ENCODE results near the gene MRPL9. TPM values are rescaled to one million over a fixed set of nuclear protein-coding genes. Genes with fewer than 3 reads are reported as not detected.

MRPL9 gene
- total RNA-seq, 1 experiment from 2014 or later: 80.9 TPM

- H3F3A ChIP-seq (ENCODE audit: insufficient read depth, low read depth): no peaks in the 10 kb centered on the region
- intact Hi-C loops (cut with micrococcal nuclease; ENCODE audit: unreplicated experiment): no loop called here
- H4K20me1 ChIP-seq (ENCODE audit: insufficient read depth): no peaks in the 10 kb centered on the region
- H3K9me2 ChIP-seq (ENCODE audit: insufficient read depth): no peaks in the 10 kb centered on the region
- ChIA-PET CTCF (no interaction called here), POLR2A (ENCODE audit: unreplicated experiment) (no interaction called here)
- no peaks in the 10 kb centered on the region for H3K4me1 ChIP-seq (replicated peaks; ENCODE audit: insufficient read depth)
- no peaks in the 10 kb centered on the region for H3K79me2 ChIP-seq (ENCODE audit: low read depth)
- no peaks in the 10 kb centered on the region for H3K9me3 ChIP-seq (ENCODE audit: insufficient read depth, low read depth)
- TF ChIP-seq CTCF (conservative IDR thresholded peaks at IDR 0.05) (no peak), EZH2 (IDR thresholded peaks at IDR 0.05; ENCODE audit: low read depth) (no peak)
- no peak overlapping the region for H3K27ac ChIP-seq
- no TSS peak for BruUV-seq (replicated peaks)
- peaks cover 39% of the 10 kb centered on the region for H3K27me3 ChIP-seq (ENCODE audit: insufficient read depth, low read depth)
- H3K36me3 ChIP-seq (ENCODE audit: low read depth): no peaks in the 10 kb centered on the region
- no peak overlapping the region for H3K4me3 ChIP-seq
- no peak overlapping the region for H2AFZ ChIP-seq
- H3K4me2 ChIP-seq: no peak overlapping the region
- no peak for DNase-seq
These were observed 52.1 kb downstream of the MRPL9 start for GRCh38 chr1:151711044-151711800.

GRCh38 chr1:151710187-151710840, 53.0 kb downstream of the MRPL9 start:
- no peaks in the 10 kb centered on the region for H3F3A ChIP-seq (ENCODE audit: insufficient read depth, low read depth)
- H3K27me3 ChIP-seq (ENCODE audit: insufficient read depth, low read depth): peaks cover 30% of the 10 kb centered on the region
- H3K79me2 ChIP-seq (ENCODE audit: low read depth): no peaks in the 10 kb centered on the region
- no TSS peak for BruUV-seq (replicated peaks)
- POLR2A ChIA-PET (ENCODE audit: unreplicated experiment): no interaction called here
- no peak overlapping the region for H3K4me2 ChIP-seq
- H3K36me3 ChIP-seq (ENCODE audit: low read depth): no peaks in the 10 kb centered on the region
- H3K4me1 ChIP-seq (replicated peaks; ENCODE audit: insufficient read depth): no peaks in the 10 kb centered on the region
- no peak overlapping the region for H3K27ac ChIP-seq
- CTCF ChIA-PET: no interaction called here
- peak in 1 of 2 experiments; percentile 25 for DNase-seq
- H3K9me3 ChIP-seq (ENCODE audit: insufficient read depth, low read depth): no peaks in the 10 kb centered on the region
- TF ChIP-seq CTCF (conservative IDR thresholded peaks at IDR 0.05) (no peak), EZH2 (IDR thresholded peaks at IDR 0.05; ENCODE audit: low read depth) (no peak)
- H3K4me3 ChIP-seq: no peak overlapping the region
- H2AFZ ChIP-seq: no peak overlapping the region
- H4K20me1 ChIP-seq (ENCODE audit: insufficient read depth): no peaks in the 10 kb centered on the region
- H3K9me2 ChIP-seq (ENCODE audit: insufficient read depth): no peaks in the 10 kb centered on the region
- intact Hi-C loops (cut with micrococcal nuclease; ENCODE audit: unreplicated experiment): no loop called here

Other genes with a start within 250 kb of the MRPL9 start
- 35.3 and 40.2 TPM in 2 replicates for gene TUFT1, start 223.2 kb downstream of the MRPL9 start, total RNA-seq (2021)
- 24.6 and 40.1 TPM in 2 replicates for gene SNX27, start 151.4 kb downstream of the MRPL9 start, total RNA-seq (2021)
- not detected in 2 replicates for gene CELF3, start 46.7 kb downstream of the MRPL9 start, total RNA-seq (2021)
- not detected in 2 replicates for gene RIIAD1, start 42.0 kb downstream of the MRPL9 start, total RNA-seq (2021)
- gene TDRKH, start 27.0 kb upstream of the MRPL9 start, total RNA-seq (2021): 13.4 and 17.3 TPM in 2 replicates
- gene LINGO4, start 41.9 kb upstream of the MRPL9 start, total RNA-seq (2021): not detected in 2 replicates
- 0.35 and 0.70 TPM in 2 replicates for gene RORC, start 68.3 kb upstream of the MRPL9 start, total RNA-seq (2021)
- gene C2CD4D, start 76.3 kb upstream of the MRPL9 start, total RNA-seq (2021): 1.4 and 1.5 TPM in 2 replicates
- gene THEM5, start 90.2 kb upstream of the MRPL9 start, total RNA-seq (2021): not detected in 2 replicates
- gene THEM4, start 146.0 kb upstream of the MRPL9 start, total RNA-seq (2021): 24.1 and 41.4 TPM in 2 replicates
- 966 and 1,436 TPM in 2 replicates for gene S100A10, start 230.4 kb upstream of the MRPL9 start, total RNA-seq (2021)

Measured in PC-9 (cell line).